HK-2 (cell line): ENCODE measurements around the gene SH2D3A.
"Not testable (repeated sequence)": the region's sequence is repeated elsewhere in the genome, so short reads cannot be mapped to it uniquely, and the experiment has no call there.

Experiments
- DNase-seq: peaks from one replicate; pipeline ENCODE4 v3.0.0-alpha.2; 2018; ENCODE audit not compliant: unreplicated experiment

Gene SH2D3A

DNA sequence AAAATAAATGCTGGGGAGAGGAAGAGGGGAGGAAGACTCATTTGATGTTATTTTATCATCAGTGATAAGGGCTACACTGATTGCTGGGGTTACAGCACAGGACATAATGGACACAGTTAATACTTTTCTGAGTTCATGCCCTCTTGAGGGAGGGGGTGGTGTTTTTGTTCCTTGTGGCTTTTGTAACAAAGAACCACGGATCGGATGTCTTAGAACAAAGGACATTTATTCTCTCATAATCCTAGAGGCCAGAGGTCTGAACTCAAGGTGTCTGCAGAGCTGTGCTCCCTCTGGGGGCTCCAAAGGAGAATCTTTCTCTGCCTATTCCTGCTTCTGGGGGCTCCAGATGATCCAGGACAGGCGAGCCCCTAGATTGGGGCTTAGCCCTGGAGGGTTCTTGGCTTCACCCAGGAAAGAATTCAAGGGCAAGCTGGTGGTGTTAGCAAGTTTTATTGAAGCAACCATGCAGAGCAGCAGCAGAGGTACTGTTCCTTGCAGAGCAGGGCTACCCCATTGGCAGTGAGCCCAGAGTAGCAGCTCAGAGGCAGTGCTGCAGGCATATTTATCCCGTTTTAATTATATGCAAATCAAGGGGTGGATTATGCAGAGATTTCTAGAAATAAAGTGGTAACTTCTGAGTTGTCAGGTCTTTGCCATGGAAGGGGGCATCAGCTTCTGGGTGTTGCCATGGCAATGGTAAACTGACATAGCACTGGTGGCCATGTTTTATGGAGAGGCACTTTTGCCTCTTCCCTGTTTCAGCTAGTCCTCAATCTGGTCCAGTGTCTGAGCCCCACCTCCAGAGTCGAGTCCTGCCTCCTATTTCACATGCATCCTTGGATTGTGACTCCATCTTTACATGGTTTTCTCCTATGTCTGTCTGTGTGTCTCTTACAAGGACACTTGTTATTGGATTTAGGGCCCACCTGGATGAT, 23.2 kb upstream of the SH2D3A start:
- DNase-seq: no peak

DNA sequence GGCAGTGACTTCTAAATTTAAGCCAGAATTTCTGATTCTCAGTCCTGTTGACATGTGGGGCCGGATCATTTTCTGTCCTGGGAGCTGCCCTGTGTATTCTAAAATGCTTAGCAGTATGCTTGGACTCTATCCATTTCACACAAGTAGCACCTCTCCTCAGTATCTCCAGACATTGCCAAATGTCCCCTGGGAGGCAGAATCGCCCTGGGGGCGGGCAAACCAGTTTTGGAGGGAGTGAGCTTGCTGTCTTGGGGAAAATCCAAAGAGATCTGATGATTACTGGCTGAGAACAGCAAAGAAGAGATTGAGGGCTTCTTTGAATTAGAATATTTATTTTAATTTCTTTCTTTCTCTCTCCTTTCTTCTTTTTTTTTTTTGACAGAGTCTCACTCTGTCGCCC, 21.7 kb upstream of the SH2D3A start:
- DNase-seq: no peak

- no peak for DNase-seq
Observed at GRCh38 chr19:6787393-6787792, 20.2 kb upstream of the SH2D3A start.

GRCh38 chr19:6779206-6779605, 12.0 kb upstream of the SH2D3A start:
- DNase-seq: no peak

- no peak for DNase-seq
Observed at GRCh38 chr19:6778386-6778785, 11.2 kb upstream of the SH2D3A start.

DNA sequence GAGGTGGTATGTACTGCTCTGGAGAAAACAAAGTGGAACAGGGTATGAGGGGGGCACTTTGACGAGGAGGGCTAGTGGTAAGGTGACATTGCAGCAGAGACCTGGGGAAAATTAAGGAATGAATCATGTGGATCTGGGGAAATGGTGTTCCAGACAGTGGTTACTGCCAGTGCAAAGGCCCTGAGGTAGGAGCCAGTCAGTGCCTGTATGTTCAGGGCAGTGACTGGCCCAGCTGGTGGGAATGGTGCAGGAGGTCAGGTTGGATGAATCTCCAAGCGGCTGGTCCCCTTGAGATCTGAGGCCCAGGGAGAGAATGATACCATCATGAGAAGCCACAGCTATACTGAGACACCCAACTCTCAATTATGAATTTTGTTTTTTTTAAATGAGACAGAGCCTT, 10.2 kb upstream of the SH2D3A start:
- no peak for DNase-seq

DNA sequence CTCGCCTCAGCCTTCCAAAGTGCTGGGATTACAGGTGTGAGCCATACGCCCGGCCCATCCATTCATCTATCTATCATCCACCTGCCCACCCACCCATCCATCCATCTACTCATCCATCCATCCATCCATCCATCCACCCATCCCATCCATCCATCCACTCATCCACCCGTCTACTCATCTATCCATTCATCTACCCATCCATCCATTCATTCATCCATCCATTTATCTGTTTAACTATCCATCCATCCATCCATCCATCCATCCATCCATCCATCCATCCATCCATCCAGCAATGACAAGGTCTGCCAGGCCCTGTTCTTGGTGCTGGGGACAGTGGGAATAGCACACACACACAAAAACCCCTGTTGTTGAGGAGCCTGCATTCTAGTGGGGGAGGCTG, 9.8 kb upstream of the SH2D3A start:
- no peak for DNase-seq

- not testable (repeated sequence) for DNase-seq
Observed at GRCh38 chr19:6776045-6776444, 8.8 kb upstream of the SH2D3A start.

DNA sequence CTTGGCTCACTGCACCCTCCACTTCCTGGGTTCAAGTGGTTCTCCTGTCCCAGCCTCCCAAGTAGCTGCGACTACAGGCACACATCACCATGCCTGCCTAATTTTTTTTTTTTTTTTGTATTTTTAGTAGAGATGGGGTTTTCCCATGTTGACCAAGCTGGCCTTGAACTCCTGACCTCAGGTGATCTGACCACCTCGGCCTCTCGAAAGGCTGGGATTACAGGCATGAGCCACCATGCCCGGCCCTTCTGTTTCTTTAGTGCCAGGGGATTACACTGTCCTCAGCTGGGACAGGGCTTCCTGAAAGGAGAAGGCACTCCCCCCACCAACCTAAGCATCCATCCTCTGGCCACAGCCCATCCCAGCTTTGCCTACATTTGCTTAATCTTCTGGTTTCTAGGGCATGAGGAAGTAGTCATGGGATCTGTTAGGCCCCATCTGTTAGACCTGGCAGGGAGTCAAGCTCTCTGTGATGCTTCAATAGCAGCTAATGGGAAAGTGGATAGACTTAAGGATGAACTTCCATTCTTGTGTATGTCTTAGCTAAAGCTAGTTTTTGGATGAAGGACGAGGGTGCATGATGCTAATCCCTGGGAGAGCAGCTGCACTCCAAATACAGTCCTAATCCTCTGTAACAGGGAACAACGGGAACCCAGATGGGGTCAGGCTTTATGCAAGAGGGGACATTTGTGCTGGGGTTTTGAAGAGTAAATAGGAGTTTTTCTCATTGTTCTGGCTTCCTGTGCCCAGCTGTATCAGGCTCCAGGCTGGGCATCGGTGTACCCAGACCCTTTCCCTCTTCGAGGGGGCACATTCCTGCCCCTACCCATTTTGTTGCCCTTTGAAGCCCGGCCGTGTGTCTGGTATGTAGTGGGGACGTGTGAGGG, 7.8 kb upstream of the SH2D3A start:
- DNase-seq: no peak

- DNase-seq: no peak
Observed at GRCh38 chr19:6773323-6773931, 6.2 kb upstream of the SH2D3A start.

GRCh38 chr19:6772866-6773322, 5.7 kb upstream of the SH2D3A start:
- DNase-seq: no peak

DNA sequence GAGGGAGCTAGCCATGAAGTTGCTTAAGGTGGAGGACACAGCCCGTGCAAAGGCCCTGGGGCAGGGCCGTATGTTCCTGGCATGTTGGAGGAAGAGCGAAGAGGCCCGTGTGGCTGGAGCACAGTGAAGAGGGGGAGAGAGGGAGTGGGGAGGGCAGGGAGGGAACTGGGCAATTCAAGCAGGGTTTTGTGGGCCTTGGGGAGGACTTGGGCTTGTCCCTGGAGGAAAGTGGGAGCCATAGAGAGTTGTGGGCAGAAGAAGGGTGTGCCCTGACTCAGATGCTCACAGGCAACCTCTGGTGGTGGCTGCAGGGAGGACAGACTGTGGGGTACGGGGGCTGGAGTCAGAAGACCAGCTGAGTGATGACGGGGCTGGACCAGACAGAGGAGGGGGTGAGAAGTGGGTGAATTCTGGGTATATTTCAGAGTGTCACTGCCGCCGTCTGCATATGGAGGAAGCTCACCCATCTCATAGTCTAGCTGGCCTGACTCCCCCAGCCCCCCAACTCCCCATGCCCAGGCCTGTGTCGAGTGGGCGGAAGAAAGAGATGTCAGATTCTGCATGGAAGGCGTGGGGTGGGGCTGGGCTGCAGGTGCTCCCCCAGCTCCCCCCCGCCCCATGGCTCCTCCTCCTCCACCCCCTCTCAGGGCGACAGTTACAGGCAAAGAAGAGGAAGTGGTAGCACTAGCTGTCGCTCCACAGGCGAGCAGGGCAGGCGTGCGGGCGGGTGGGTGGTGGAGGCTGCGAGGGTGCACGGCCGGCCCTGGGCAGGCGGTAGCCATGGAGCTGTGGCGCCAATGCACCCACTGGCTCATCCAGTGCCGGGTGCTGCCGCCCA, 5.0 kb upstream of the SH2D3A start, which contains the start of gene VAV1:
Gene VAV1, plus strand, starts transcription at position 681 of the 838 bp plus-strand sequence. Its CDS starts 100 bp downstream, at position 781.
- DNase-seq: no peak

DNA sequence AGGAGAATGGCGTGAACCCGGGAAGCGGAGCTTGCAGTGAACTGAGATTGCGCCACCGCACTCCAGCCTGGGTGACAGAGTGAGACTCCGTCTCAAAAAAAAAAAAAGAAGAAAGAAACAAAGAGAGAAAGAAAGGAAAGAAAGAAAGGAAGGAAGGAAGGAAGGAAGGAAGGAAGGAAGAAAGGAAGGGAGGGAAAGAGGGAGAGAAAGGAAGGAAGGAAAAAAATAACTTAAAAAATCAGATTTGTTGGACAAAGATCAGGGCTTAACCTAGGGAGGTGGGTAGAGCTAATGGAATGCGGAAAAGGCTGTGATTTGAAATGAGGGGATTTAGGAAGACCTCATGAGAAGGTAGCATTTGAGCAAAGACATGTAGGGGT, 4.4 kb upstream of the SH2D3A start:
- DNase-seq: not testable (repeated sequence)

GRCh38 chr19:6769006-6769619, 1.9 kb upstream of the SH2D3A start:
- no peak for DNase-seq

- no peak for DNase-seq
Observed at GRCh38 chr19:6768236-6768785, 1.1 kb upstream of the SH2D3A start.

- peak; percentile 21 for DNase-seq
Observed at GRCh38 chr19:6767081-6767356, 216 bp downstream of the SH2D3A start.

DNA sequence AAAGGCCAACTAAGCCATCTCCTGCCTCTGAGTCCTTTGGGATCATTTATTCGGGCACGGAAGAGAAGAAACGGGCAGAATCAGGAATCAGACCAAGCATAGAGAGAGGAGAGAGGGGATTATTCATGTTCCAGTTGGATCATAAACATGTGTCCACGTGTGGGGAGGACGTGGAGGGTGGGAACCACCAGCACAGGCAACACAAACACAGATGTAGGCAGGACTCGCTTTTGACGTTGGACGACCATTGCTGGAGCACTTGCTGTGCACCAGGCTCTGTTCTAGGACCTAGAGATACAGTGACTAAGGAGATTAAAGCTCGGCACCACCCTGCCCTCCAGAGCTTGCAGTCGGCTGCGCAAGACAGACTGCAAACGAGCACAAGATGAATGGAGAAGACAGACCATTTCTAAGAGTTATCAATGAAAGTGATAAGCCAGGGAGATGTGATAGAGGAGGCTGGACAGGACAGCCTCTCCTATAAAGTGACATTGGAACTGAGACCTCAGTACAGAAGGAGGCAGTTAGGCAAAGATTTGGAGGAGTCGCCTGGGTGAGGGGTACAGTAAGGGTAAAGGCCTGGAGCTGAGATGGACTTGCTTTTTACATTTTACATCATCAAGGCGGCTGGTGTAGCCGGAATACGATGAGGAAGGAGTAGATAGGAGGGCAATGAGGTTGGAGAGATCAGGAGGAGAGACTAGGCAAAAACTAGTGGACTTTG, 716 bp downstream of the SH2D3A start:
- DNase-seq: peak; percentile 36

- DNase-seq: peak; percentile 76
Observed at GRCh38 chr19:6765738-6766356, 1.4 kb downstream of the SH2D3A start.

DNA sequence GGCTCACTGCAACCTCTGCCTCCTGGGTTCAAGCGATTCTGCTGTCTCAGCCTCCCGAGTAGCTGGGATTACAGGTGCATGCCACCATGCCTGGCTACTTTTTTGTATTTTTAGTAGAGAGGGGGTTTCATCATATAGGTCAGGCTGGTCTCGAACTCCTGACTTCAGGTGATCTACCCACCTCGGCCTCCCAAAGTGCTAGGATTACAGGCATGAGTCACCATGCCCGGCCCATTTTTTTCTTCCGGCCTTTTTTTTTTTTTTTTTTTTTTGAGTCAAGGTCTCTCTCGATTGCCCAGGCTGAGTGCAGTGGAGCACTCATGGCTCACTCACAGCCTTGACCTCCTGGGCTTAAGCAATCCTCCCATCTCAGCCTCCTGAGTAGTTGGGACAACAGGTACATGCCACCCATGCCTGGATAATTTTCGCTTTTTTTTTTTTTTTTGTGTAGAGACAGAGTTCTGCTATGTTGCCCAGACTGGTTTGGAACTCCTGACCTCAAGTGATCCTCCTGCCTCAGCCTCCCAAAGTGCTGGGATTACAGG, 4.9 kb downstream of the SH2D3A start:
- not testable (repeated sequence) for DNase-seq
